Amygdala (tissue), 56 donors: ENCODE results near the gene ABHD17C.

Experiments
- DNase-seq, 56 donors: peaks; one replicate each; lab custom pipeline; 2025; lab: John Stamatoyannopoulos, UW

Gene ABHD17C

DNA sequence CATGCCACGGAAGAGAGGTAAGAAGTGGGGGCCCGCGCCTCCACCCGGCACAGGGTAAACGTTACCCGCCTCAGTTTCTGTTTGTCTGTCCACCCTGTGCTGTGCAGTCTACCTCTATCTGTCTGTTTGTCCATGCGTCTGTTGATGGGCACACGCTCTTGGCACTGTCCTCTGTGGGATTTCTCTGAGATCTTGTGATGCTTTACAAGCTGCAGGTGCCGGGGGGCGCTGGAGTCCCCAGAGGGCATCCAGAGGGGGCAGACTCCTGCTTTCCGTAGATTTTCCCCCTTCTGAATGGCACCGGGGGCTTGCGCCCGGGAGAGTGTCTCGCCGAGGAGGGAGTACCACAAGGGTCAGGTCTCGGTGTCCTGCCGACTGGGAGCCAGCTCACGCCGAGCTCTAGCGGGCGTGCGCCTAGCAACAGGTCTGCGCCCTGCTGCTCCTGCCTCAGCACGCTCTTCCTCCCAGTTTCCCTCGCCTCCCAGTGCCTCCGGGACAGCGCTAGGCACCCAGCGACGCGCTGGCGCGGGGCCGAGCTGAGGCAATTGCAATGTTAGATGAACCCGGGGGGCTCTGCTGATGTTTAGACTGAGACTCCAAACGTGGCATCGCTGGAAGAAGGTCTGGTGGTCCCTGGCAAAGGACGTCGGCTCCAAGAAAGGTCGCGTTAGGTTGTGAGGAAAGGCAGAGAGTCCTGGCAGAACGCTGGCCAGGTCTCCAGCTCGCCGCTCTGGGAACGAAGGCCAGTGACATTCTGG is 84.7 kb downstream of the ABHD17C start:
- DNase-seq, result peak in 4 of 56 donors; percentile 4 to 13 (median 10)

DNA sequence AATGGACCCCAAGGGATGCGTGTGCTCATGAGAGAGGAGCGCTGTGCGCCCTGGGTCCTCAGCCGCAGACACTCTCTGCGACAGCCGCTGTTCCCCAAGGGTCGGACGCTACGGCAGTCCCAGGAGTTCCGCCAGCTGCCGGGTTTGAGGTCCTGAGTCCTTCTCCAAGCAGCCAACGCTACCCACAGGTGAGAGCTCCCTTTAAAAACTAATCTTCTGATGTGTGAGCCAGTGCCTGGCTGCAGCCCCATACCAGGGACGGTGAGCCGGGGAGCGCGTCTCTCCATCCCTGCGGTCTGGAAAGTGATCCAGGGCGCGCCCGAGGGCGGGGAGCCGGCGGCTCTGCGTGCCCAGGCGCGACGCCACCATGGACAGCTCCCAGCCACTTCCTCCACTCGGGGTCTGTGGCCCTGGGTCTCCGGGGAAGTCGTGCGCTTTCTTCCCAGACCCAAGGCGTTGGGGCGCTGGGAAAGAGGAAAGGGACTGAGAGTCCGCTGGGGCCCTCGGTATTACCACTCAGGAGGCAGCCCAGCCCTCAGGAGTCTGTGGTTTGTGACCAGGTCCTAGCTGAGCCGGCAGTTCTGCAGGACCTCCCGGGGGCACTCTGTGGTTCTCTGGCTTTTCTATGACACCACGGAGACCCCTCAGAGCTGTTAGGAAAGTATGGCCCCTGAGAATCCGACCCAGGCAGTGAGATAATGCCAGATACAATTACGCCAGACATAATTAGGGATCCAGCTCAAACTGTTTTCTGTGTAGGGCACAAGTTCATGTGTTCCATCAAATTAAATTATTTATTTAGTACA is 85.5 kb downstream of the ABHD17C start:
- DNase-seq, result peak in 5 of 56 donors; percentile 2 to 16 (median 7)

DNA sequence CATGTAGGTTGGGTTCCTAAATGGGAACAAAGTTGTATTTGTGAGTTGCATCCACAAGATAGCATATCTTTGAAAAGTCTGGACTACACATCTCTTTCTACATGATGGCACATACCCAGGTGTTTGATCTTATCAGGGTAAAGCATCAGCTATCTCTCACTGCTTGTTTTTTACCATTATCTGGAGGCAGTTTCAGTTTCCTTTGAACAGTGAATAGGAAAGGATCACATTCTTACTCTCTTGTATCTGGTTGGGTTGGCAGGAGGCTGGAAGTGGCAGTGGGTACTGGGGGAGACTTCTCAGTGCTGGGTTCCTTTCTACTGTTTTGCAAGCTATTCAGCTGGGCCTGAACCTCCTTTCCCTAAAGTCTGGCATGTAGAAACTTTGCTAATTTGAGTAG is 88.2 kb downstream of the ABHD17C start:
- no peak for DNase-seq

DNA sequence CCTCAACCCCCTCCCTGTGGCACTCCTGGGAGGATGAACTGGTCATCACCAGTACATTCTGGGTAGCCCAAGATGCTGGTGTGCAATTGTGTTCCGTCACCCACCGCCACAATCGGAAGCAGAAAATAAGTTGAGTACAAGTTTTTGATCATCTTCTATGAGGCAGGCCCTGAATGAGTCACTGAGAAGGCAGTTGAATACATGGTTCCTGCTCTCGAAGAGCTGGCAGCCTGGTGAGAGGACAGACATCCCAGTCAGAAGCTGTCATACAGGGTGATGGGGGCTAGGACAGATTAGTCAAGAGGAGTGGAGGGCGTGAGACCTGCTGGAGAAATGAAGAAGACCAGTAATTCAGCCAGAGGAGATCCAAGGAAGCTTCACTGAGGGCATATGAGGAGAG is 90.2 kb downstream of the ABHD17C start:
- DNase-seq, result no peak

DNA sequence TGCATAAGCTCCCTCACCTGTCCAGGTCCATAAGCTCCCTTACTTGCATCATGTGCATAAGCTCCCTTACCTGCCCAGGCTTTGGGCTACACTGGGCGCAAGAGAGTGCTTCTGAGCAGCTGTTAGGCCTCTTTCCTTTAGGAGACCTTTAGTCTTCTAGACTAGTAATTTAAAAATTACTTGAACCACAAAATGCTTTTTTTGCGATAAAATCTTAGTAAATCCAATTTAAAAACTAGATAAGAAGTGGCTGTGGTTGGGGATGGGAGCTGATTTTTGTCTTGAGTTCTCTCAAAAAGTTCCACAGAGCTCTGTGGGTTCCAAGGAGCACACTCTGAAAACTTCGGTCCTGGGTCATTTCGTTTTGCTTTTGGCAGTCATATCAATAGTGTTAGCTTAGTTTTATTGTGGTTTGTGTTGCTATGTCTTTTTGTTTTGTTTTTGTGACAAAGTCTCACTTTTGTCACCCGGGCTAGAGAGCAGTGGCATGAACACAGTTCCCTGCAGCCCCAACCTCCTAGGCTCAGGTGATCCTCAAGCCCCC is 90.8 kb downstream of the ABHD17C start:
- no peak for DNase-seq

DNA sequence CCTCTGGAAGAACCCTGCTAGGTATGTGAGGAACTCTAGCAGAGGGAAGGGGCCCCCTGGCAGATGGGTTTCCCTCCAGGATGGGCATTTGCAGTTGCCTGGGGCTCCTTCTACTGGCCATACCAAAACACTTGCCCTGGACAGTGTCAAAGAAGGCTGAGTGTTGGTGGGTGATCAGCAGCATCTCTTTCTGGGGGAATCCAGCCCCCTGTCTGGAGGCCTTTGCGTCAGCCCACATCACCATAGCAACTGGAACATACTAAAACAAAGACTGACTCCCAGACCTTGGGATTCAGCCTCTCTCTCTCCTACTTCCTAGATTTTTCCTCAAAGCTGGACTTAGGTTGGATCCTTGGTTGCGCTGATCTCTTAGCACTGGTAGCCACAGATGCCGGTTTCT is 92.2 kb downstream of the ABHD17C start:
- DNase-seq, result no peak

DNA sequence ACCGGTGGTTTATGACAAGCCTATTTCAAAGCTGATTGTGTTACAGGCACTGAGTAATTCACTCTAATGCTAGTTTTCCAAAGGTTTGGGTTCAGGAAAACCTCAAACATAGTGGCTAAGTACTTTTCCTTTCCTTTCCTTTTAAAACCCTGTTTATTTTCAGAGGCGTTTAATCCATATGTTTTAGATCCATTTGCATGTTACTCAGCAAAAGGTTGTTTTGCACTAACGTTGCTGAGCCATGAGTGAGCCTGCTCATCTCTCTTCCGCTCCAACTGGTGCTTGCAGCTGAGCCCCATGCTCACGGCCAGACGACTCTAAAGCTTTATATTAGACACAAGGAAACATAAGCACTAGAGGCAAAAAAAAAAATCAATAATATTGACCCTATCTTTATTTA is 93.4 kb downstream of the ABHD17C start:
- no peak for DNase-seq

DNA sequence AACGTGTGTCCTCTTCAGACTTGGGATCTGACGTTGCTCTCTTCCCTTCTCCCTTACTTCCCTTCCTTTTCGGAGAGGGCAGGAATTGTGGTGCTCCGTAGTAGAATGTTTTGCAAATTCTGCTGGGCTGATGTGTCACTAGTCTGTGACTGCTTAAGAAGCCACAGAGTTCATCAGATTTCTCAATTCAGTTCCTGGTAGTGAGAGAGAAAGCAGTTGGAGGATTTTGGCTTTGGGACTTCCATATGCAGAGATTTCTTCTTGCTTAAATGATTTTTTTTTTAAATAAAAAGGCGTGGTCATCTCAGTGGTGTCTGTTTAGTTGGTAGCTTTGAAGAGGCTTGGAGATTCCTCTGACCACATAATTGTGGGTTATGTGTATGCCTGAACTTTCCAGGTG is 94.2 kb downstream of the ABHD17C start:
- DNase-seq, result no peak

DNA sequence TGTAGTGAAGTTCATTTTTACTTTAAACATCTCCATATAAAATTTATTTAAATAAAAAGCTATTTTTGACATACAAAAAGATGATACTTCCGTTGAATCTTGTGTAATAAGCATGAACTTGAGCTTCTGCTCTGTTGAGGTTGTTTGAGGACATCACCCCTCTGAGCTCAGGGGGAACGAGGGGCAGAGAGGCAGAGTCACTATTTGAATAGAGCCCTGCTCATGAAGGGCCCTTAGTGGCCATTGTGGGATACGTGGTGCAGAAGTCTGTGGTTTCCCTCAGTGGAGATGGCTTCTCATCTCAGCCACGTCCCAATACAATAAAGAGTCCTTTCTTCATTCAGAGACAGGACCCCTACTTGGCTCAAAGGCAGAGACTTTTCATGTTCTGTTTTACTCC is 94.7 kb downstream of the ABHD17C start:
- DNase-seq, result no peak

DNA sequence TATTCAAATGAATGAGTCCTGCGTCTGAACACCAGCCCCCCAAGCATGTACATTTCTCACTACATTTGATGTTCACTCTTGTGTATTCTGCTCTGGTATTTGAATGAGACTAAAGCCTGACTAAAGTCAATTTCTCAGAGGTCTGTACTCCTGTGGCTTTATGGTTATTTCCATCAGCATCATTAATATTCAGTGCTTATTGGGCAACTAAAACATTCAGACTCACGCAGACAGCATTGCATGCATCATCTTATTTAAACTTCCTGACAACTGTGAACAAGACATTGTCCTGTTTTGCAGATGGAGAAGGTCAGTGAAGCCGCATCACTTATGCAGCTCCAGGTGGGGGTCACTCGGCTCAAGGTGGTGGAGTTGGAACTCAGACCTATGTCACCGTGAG is 95.1 kb downstream of the ABHD17C start:
- DNase-seq, result no peak

DNA sequence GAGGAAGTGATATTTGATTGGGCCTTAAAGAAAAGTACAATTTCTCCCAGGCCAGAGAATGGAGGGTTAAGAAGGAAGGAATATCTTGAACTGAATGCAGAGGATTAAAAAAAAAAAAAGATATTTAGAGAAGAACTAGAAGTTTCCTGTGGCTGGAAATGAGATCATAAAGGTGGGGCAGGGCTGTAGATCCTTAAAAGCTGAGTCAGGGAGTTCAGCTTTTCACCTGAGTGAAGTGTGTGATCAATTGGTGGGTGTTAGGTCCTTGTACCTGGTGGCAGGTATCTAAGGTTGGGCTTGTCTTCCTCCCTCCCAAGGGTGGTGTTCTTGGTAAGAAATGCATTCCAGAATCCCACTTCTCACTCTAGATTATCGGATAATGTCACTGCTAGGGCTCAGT is 95.9 kb downstream of the ABHD17C start:
- DNase-seq, result no peak

DNA sequence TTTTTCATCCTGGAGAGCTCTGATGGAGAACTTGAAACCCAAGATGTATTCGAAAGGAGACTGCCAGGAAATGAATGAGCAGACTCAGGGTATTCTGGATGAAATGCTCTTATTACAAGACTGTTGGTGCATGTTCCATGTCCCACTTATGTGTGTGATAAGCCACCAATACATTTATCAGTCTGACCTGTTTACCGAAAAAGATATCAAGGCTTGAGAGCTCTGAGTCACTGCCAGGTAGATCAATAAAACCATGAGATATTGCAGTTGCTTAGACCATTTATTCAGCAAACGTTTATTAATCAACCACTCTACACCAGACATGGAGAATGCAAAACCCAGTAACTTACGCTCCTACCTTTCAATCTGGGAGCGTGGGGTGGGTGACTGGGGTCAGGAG is 101.3 kb downstream of the ABHD17C start:
- DNase-seq, result no peak

DNA sequence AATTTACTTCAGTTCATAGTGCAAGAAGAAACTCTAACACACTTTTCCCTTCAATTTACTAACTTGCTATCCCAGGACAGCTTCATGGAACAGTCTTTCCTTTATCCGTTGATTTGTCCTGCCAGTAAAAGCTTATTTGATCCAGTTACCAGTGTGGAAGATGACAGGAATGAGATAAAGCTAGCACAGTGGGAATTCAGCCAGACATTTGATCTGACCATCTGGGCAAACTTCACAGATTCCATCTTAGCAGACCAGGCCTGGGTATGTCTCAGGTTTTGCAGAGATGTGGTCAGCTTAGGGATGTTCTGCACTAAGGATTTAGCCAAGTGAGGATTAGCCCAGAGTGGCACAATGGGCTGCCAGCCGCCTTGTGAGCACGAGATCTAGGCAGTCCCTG is 103.8 kb downstream of the ABHD17C start:
- no peak for DNase-seq

DNA sequence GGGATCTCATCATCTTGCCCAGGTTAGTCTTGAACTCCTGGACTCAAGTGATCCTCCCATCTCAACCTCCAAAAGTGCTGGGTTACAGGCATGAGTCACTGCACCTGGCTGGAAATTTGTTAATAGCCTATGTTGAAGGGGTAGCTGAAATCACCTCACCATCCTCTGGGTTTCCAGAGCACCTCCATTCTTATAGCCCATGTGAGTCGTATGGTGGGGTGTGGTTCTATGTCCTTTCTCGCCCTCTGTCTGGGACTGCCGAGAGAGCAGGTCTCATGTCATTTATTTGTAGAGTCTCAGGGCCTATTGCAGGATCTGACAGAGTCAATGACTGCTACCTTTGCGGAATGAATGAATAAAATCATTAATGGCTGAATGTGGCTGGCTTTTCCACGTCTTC is 105.0 kb downstream of the ABHD17C start:
- no peak for DNase-seq

DNA sequence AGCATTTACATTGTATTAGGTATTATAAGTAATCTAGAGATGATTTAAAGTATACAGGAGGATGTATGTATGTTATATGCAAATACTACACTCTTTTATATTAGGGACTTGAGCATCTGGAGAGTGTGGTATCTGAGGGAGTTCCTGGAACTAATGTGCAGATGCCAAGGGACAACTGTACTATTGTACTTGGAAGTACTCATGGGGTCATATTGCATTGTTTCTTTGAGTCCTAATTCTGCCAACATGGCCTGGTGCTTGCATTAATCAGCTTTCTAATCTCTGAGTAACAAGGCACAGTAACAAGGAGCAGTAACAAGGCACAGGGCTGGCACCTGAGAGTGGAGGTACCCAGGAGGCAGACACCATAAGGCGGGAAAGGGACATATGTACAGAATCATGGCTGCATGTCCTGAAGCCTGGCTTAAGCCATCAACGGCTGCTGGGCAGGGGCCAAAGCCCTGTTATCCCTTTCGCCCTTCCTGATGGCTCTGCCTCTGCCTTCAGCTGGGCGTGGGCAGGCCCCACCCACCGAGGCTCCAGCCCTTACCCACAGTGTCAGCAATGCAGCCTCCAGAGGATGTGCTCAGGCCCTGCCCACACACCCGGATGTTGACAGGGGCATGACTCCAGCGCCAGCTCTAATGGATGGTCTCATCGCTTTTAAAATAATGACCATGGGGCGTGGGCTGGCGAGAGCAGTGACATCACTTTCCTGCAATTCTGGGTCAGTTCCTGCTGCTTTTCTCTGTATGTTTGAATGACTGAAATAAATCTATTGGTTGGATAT is 107.0 kb downstream of the ABHD17C start:
- DNase-seq, result no peak

DNA sequence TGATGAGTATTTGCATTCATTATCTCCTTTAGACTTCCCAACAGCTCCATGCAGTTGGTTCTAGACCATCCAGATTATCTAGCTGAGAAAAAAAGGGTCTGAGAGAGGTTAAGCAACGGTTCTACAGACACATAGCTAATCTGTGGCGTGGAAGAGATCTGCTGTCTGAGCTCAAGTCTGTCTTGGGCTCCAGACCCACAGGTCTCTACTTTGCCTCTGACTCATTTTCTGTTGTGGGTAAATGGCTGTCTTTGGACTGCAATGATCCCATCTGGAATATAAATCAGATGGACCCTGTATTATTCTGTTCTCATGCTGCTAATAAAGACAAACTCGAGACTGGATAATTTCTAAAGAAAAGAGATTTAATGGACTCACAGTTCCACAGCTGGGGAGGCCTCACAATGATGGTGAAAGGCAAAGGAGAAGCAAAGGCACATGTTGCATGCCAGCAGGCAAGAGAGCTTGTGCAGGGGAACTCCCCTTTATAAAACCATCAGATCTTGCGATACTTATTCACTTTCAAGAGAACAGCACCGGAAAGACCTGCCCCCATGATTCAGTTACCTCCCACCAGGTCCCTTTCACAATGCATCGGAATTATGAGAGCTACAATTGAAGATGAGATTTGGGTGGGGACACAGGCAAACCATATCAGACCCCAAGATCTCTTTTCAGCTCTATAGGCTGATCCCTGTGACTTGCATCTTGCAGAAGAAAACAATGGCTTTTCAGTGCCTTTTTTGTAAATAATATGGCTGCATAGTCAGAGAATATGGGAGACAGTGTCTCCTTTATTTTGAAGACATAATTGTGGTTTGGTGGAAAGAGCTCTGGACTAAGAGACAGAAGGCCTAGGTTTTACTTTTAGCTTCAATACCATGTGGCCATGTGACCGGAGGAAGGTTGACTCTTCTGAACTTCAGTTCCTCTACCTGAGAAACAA is 108.7 kb downstream of the ABHD17C start:
- no peak for DNase-seq

DNA sequence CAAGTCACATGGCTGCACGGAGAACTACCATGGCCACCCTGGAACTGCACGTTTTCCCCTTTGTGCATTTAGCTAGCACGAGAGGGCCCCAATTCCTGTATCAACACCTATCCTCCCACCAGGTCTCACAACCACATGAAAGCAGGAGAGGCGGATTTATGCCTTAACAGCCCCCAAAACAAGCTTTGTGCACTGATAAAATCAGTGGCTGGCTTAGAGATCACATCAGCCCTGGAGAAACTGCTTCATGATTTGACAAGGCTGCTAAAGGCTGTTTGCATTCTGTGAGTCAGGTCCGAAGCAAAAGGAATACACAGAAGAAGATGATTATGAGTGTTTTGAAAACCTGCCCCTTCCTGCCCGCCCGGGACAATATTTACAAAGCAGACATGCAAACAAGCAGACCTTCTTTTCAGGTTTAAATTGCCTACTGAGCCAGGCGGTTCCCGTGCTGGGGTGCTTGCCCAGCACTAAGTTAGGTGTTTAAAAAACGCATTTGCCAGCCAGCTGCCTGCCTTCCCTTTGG is 109.9 kb downstream of the ABHD17C start:
- DNase-seq, result no peak
